ENCODE measurements around the gene SCN1A.

Gene SCN1A

DNA sequence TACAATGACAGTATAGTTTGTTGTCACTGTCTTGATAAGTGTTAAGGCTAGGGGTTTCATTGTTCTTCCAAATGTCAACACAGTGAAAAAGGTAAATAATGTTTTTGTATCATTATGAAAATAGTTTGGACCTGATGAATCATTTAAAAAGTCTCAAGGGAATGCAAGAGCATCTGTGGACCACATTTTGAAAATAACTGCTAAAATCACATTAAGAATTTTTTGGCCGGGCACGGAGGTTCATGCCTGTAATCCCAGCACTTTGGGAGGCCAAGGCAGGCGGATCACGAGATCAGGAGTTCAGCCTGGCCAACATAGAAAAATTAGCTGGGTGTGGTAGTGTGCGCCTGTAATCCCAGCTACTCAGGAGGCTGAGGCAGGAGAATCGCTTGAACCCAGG is 10.3 kb downstream of the SCN1A start:
- no peak overlapping the region for H2AFZ ChIP-seq (ENCODE audit: low read length)
- no peak overlapping the region for H3K9ac ChIP-seq (ENCODE audit: low read depth, low read length, poor library complexity, severe bottlenecking)
- no peaks in the 10 kb centered on the region for H3K9me3 ChIP-seq (ENCODE audit: insufficient read depth, low read depth, low read length)
- H3F3A ChIP-seq (ENCODE audit: low read depth), result no peaks in the 10 kb centered on the region
- H3K27me3 ChIP-seq (ENCODE audit: insufficient read depth, low read length, poor library complexity, severe bottlenecking), result no peaks in the 10 kb centered on the region
- H3K36me3 ChIP-seq (ENCODE audit: insufficient read depth, low read length), result no peaks in the 10 kb centered on the region
- no peaks in the 10 kb centered on the region for H3K4me1 ChIP-seq (ENCODE audit: insufficient read depth, low read length, poor library complexity, severe bottlenecking)
- no peak overlapping the region for H3K4me2 ChIP-seq (ENCODE audit: low read depth, low read length, poor library complexity, severe bottlenecking)
- H3K9me2 ChIP-seq (replicated peaks; ENCODE audit: low read depth, low read length), result no peaks in the 10 kb centered on the region
- H3K4me3 ChIP-seq (ENCODE audit: low read length, poor library complexity, severe bottlenecking), result no peak overlapping the region
- H4K20me1 ChIP-seq (ENCODE audit: insufficient read depth, low read length, poor library complexity, severe bottlenecking), result no peaks in the 10 kb centered on the region
- TF ChIP-seq, protein P1, sequence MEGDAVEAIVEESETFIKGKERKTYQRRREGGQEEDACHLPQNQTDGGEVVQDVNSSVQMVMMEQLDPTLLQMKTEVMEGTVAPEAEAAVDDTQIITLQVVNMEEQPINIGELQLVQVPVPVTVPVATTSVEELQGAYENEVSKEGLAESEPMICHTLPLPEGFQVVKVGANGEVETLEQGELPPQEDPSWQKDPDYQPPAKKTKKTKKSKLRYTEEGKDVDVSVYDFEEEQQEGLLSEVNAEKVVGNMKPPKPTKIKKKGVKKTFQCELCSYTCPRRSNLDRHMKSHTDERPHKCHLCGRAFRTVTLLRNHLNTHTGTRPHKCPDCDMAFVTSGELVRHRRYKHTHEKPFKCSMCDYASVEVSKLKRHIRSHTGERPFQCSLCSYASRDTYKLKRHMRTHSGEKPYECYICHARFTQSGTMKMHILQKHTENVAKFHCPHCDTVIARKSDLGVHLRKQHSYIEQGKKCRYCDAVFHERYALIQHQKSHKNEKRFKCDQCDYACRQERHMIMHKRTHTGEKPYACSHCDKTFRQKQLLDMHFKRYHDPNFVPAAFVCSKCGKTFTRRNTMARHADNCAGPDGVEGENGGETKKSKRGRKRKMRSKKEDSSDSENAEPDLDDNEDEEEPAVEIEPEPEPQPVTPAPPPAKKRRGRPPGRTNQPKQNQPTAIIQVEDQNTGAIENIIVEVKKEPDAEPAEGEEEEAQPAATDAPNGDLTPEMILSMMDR (conservative IDR thresholded peaks at IDR 0.05; ENCODE audit: low read length), result no peak
- no peak for TF ChIP-seq EZH2phosphoT487 (IDR thresholded peaks at IDR 0.05; ENCODE audit: borderline replicate concordance)
- H3K79me2 ChIP-seq (ENCODE audit: insufficient read depth, low read length), result no peaks in the 10 kb centered on the region

GRCh38 chr2:166115589-166115988 is 12.2 kb downstream of the SCN1A start:
- no peak overlapping the region for H3K4me3 ChIP-seq (ENCODE audit: low read length, poor library complexity, severe bottlenecking)
- H3K79me2 ChIP-seq (ENCODE audit: insufficient read depth, low read length), result no peaks in the 10 kb centered on the region
- no peaks in the 10 kb centered on the region for H3K4me1 ChIP-seq (ENCODE audit: insufficient read depth, low read length, poor library complexity, severe bottlenecking)
- H3F3A ChIP-seq (ENCODE audit: low read depth), result no peaks in the 10 kb centered on the region
- no peaks in the 10 kb centered on the region for H3K27me3 ChIP-seq (ENCODE audit: insufficient read depth, low read length, poor library complexity, severe bottlenecking)
- TF ChIP-seq EZH2phosphoT487 (IDR thresholded peaks at IDR 0.05; ENCODE audit: borderline replicate concordance), result no peak
- TF ChIP-seq, protein P1 (conservative IDR thresholded peaks at IDR 0.05; ENCODE audit: low read length), result no peak
- peak overlapping the region; percentile 66 for H2AFZ ChIP-seq (ENCODE audit: low read length)
- H4K20me1 ChIP-seq (ENCODE audit: insufficient read depth, low read length, poor library complexity, severe bottlenecking), result no peaks in the 10 kb centered on the region
- H3K36me3 ChIP-seq (ENCODE audit: insufficient read depth, low read length), result no peaks in the 10 kb centered on the region
- H3K9me2 ChIP-seq (replicated peaks; ENCODE audit: low read depth, low read length), result no peaks in the 10 kb centered on the region
- H3K9ac ChIP-seq (ENCODE audit: low read depth, low read length, poor library complexity, severe bottlenecking), result no peak overlapping the region
- no peaks in the 10 kb centered on the region for H3K9me3 ChIP-seq (ENCODE audit: insufficient read depth, low read depth, low read length)
- H3K4me2 ChIP-seq (ENCODE audit: low read depth, low read length, poor library complexity, severe bottlenecking), result no peak overlapping the region

GRCh38 chr2:166112193-166112605 is 15.6 kb downstream of the SCN1A start:
- no peaks in the 10 kb centered on the region for H3K27me3 ChIP-seq (ENCODE audit: insufficient read depth, low read length, poor library complexity, severe bottlenecking)
- TF ChIP-seq, protein P1 (conservative IDR thresholded peaks at IDR 0.05; ENCODE audit: low read length), result no peak
- no peak for TF ChIP-seq EZH2phosphoT487 (IDR thresholded peaks at IDR 0.05; ENCODE audit: borderline replicate concordance)
- H4K20me1 ChIP-seq (ENCODE audit: insufficient read depth, low read length, poor library complexity, severe bottlenecking), result no peaks in the 10 kb centered on the region
- H3K9me3 ChIP-seq (ENCODE audit: insufficient read depth, low read depth, low read length), result no peaks in the 10 kb centered on the region
- H3F3A ChIP-seq (ENCODE audit: low read depth), result no peaks in the 10 kb centered on the region
- no peak overlapping the region for H3K4me3 ChIP-seq (ENCODE audit: low read length, poor library complexity, severe bottlenecking)
- no peak overlapping the region for H2AFZ ChIP-seq (ENCODE audit: low read length)
- no peaks in the 10 kb centered on the region for H3K9me2 ChIP-seq (replicated peaks; ENCODE audit: low read depth, low read length)
- H3K36me3 ChIP-seq (ENCODE audit: insufficient read depth, low read length), result no peaks in the 10 kb centered on the region
- H3K4me2 ChIP-seq (ENCODE audit: low read depth, low read length, poor library complexity, severe bottlenecking), result no peak overlapping the region
- no peak overlapping the region for H3K9ac ChIP-seq (ENCODE audit: low read depth, low read length, poor library complexity, severe bottlenecking)
- no peaks in the 10 kb centered on the region for H3K4me1 ChIP-seq (ENCODE audit: insufficient read depth, low read length, poor library complexity, severe bottlenecking)
- H3K79me2 ChIP-seq (ENCODE audit: insufficient read depth, low read length), result no peaks in the 10 kb centered on the region

Measured in Loucy (cell line).